VCaP (cell line): ENCODE measurements around the gene MKS1.

Experiments used
- H3K27ac ChIP-seq: fragments of 450-650 bp; 2 replicates; pipeline ENCODE4 v1.5.1; 2017
- TF ChIP-seq, protein P1 (sequence below): fragments of 450-650 bp; conservative IDR thresholded peaks from 2 replicates; pipeline ENCODE4 v1.5.1; 2017; ENCODE audit warnings: mild to moderate bottlenecking, moderate library complexity

Gene MKS1

DNA sequence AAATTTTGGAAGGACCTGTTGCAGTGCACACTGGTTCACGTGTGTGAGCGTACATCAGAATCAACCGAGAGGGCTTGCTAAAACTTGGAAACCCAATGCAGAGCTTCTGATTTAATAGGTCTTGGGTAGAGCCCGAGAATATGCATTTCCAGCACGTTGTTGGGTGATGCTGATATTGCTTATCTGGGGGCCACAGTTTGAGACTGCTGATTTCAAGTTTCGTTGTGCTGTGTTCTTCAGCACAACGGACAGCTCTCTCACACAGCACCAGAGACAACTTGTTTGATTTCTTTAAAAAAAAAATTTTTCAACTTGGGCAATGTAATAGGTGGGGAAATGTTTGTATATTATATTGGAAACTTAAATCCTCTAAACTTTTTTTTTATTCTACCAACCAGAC, 42.9 kb downstream of the MKS1 start:
- TF ChIP-seq, protein P1, sequence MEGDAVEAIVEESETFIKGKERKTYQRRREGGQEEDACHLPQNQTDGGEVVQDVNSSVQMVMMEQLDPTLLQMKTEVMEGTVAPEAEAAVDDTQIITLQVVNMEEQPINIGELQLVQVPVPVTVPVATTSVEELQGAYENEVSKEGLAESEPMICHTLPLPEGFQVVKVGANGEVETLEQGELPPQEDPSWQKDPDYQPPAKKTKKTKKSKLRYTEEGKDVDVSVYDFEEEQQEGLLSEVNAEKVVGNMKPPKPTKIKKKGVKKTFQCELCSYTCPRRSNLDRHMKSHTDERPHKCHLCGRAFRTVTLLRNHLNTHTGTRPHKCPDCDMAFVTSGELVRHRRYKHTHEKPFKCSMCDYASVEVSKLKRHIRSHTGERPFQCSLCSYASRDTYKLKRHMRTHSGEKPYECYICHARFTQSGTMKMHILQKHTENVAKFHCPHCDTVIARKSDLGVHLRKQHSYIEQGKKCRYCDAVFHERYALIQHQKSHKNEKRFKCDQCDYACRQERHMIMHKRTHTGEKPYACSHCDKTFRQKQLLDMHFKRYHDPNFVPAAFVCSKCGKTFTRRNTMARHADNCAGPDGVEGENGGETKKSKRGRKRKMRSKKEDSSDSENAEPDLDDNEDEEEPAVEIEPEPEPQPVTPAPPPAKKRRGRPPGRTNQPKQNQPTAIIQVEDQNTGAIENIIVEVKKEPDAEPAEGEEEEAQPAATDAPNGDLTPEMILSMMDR = no peak
- H3K27ac ChIP-seq = no peak overlapping the region

DNA sequence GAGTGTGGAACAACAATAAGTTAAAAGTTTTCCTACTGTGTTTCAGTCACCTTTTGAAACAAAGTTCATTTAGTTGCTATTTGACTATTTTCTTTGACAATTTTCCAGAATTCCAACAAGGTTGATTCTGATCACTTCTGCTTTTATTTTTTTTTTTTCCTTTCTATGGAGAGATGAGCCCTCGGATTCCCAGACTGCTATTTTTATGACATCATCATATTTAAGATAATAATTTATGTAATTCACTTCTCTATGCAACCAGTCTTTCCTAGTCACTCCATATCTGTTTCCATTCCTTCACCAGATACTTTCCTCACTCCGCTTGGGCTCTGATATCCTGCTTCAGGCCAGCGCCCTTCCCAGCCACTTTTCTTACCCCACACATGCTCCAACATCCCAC, 44.2 kb downstream of the MKS1 start:
- TF ChIP-seq, protein P1 = no peak
- no peak overlapping the region for H3K27ac ChIP-seq

DNA sequence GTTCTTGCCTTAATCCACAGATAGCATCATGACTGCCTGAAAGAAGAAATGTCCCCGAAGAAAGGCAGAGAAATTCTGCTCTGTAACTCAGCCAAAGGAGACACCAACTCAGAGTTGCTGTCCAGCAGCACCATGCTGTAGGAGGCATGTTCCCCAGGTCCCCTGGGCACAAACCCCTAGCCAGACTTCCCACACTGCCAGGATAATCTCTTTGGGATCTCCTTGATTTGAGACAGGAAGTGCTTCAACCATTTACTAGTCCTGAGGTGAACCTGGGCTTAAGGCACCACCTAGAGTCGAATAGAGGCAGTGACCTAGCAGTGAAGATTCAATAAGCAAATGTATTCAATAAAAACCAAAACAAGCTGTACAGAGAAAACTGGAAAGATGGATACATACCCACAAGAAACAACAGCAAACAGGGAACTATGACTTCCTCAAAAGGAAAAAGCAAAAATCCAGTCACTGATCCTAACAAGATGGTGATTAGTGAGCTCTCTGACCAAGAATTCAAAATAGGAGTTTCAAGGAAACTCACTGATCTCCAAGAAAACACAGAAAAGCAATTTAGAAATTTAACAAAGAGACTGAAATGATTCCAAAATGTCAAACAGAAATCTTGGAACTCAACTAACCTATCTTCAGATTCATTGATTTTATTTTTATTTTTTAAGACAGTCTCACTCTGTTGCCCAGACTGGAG, 46.5 kb downstream of the MKS1 start:
- TF ChIP-seq, protein P1 = peak; percentile 84
- H3K27ac ChIP-seq = no peak overlapping the region

DNA sequence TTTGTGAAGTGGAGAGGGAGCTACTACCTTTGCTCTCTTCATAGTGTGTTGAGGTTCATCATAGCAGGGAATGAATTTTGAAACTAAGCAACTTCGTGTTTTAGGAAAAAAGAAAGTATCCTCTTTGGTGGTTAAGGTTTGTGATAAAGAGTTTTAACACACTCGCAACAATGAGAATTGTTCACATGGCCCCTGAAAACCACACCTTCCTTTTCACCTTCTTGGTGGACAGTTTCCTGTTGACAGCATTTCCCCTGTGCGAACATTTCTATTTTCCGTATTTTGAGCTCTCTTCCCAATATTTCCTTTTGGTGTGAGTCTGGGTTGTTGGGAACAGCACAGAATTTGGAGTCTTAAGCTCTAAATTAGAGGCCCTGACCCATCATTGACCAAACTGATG, 48.4 kb downstream of the MKS1 start:
- no peak overlapping the region for H3K27ac ChIP-seq
- TF ChIP-seq, protein P1 = no peak

DNA sequence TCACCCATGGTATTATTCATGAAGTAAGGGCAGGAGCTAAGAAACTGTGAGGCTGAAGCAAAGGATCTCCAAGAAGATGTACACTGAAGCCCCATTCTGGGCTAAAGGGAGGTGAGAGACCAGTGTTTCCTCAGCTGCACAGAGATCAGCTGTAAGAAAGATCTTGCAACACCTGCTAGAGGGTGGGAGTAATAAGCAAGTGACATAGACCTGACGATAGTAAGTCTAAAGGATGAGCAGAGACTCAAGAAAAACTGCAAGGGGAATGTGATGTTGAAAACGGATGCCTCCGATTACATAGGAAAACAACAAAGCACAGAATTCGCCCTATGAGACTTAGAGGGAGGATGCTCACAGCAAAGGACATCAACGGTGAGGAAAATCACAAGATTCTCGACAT, 52.4 kb downstream of the MKS1 start, which contains the start of gene OR4D2:
OR4D2 (plus strand) TSS at position 301 of the 400 bp plus-strand sequence. CDS start 2,674 bp downstream, outside the sequence.
- TF ChIP-seq, protein P1 = no peak
- no peak within 1 kb of the TSS for H3K27ac ChIP-seq

DNA sequence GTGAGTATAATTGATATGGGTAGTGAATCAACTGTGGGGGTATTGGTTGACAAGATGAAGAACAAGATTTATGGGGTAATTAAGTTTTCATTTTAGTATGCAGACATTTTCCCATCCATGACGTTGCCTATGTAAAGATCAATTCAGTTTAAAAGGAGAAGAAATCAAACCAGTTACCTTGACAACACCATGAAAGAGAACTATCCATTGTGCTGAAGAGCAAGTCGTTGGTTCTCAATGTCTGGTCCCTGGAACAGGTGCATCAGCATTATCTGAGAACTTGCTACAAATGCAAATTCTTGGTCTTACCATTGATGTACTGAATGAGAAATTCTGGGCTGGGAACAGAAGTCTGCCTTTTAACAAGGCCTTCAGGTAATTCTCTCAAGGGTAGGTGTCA, 53.1 kb downstream of the MKS1 start:
- H3K27ac ChIP-seq = no peak overlapping the region
- TF ChIP-seq, protein P1 = no peak

DNA sequence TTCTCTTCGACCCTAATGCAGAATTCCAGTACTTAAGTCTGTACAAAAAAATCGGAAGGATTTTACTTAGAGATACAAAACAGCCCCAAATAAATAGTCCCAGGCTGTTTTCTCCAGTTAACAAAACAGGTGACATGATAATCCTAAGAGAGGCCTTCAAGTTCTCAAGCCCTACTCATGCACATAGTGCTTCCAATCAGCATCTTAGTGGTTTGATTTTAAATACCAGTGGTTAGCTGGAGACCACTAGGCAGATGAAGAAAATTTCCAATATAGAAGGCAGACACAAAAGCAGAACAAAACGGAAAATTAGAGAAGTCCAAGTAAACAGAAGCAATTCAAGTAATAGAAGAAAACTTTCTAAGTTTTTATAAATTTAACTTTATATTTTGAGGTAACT, 57.5 kb downstream of the MKS1 start:
- TF ChIP-seq, protein P1 = no peak
- H3K27ac ChIP-seq = no peak overlapping the region
